PC-3 (cell line): Measurements from ENCODE around the gene GREB1L.

ENCODE experiments used
- CTCF ChIP-seq: fragments of 300-600 bp; sonication (generic); conservative IDR thresholded peaks from 2 replicates; pipeline ENCODE4 v1.5.1; 2017; ENCODE audit warnings: antibody characterized with exemption, low read depth, mild to moderate bottlenecking, low read length
- EZH2 ChIP-seq: fragments of 300-600 bp; sonication (generic); IDR thresholded peaks from one replicate; pipeline ENCODE4 v1.6.1; 2017; ENCODE audit warnings: antibody characterized with exemption, mild to moderate bottlenecking, low read length; ENCODE audit not compliant: unreplicated experiment

GRCh38 chr18:21344860-21345259 is 102.8 kb downstream of the GREB1L start:
- TF ChIP-seq CTCF = no peak
- TF ChIP-seq EZH2 = no peak
